Stimulated activated CD8-positive, alpha-beta memory T cell treated with anti-CD3 and anti-CD28 coated beads, Interleukin-4, amount 100 ng/mL, for 1 hour (primary cell): Measurements from ENCODE around the gene HMHB1.
"Not testable (repeated sequence)": the region's sequence is repeated elsewhere in the genome, so short reads cannot be mapped to it uniquely, and the experiment has no call there.

Source experiments
- DNase-seq, 2 donors: peaks; one replicate each; pipeline ENCODE4 v3.0.0-alpha.2; 2020; ENCODE audit warnings: low read depth in 2 of 2, low spot score in 1 of 2

HMHB1 gene

GRCh38 chr5:143801252-143801939, 10.6 kb upstream of the HMHB1 start:
- DNase-seq = no peak

GRCh38 chr5:143805861-143806260, 6.1 kb upstream of the HMHB1 start:
- no peak for DNase-seq

- no peak for DNase-seq
Measured at GRCh38 chr5:143806579-143806978, 5.4 kb upstream of the HMHB1 start.

GRCh38 chr5:143807401-143807800, 4.6 kb upstream of the HMHB1 start:
- no peak for DNase-seq

- not testable (repeated sequence) for DNase-seq
Measured at GRCh38 chr5:143816370-143816769, 4.4 kb downstream of the HMHB1 start.

GRCh38 chr5:143819716-143820115, 7.8 kb downstream of the HMHB1 start:
- DNase-seq = no peak

GRCh38 chr5:143820451-143820850, 8.5 kb downstream of the HMHB1 start:
- no peak for DNase-seq

GRCh38 chr5:143824851-143825720, 13.1 kb downstream of the HMHB1 start:
- peak; percentile 75 to 78 for DNase-seq

GRCh38 chr5:143826951-143827444, 15.0 kb downstream of the HMHB1 start:
- no peak for DNase-seq

GRCh38 chr5:143828710-143829109, 16.7 kb downstream of the HMHB1 start:
- no peak for DNase-seq

- DNase-seq = no peak
Measured at GRCh38 chr5:143833177-143833576, 21.2 kb downstream of the HMHB1 start.

GRCh38 chr5:143835251-143835650, 23.3 kb downstream of the HMHB1 start:
- DNase-seq = no peak

- no peak for DNase-seq
Measured at GRCh38 chr5:143836161-143836725, 24.3 kb downstream of the HMHB1 start.

- no peak for DNase-seq
Measured at GRCh38 chr5:143837306-143837848, 25.4 kb downstream of the HMHB1 start.

- DNase-seq = no peak
Measured at GRCh38 chr5:143841446-143841845, 29.5 kb downstream of the HMHB1 start.

GRCh38 chr5:143842920-143843319, 31.0 kb downstream of the HMHB1 start:
- no peak for DNase-seq

- no peak for DNase-seq
Measured at GRCh38 chr5:143843461-143843860, 31.5 kb downstream of the HMHB1 start.

GRCh38 chr5:143850050-143850683, 38.2 kb downstream of the HMHB1 start:
- no peak for DNase-seq

GRCh38 chr5:143851383-143851782, 39.4 kb downstream of the HMHB1 start:
- no peak for DNase-seq

- DNase-seq = no peak
Measured at GRCh38 chr5:143860211-143860610, 48.2 kb downstream of the HMHB1 start.

GRCh38 chr5:143862271-143862670, 50.3 kb downstream of the HMHB1 start:
- DNase-seq = no peak
